Prostate gland (tissue), 2 donors: ENCODE data around the gene NT5DC1.

Experiments used
- CTCF ChIP-seq, 4 experiments: fragments of 200-600 bp in 2 of 4; fragments of 450-650 bp in 2 of 4; sonication (generic) in 2 of 4; IDR thresholded peaks; 1 replicate in 3 of 4; 2 replicates in 1 of 4; pipeline ENCODE4 v1.5.1; 2016 to 2019; ENCODE audit warnings: antibody characterized with exemption in 4 of 4, mild to moderate bottlenecking in 2 of 4, moderate library complexity in 2 of 4
- POLR2A ChIP-seq: fragments of 450-650 bp; IDR thresholded peaks from one replicate; pipeline ENCODE4 v1.6.1; 2016; ENCODE audit warnings: antibody characterized with exemption, mild to moderate bottlenecking
- POLR2AphosphoS5 ChIP-seq: sonication (generic); formaldehyde crosslinking; IDR thresholded peaks from one replicate; pipeline ENCODE4 v1.6.1; 2017; ENCODE audit warnings: antibody characterized with exemption

DNA sequence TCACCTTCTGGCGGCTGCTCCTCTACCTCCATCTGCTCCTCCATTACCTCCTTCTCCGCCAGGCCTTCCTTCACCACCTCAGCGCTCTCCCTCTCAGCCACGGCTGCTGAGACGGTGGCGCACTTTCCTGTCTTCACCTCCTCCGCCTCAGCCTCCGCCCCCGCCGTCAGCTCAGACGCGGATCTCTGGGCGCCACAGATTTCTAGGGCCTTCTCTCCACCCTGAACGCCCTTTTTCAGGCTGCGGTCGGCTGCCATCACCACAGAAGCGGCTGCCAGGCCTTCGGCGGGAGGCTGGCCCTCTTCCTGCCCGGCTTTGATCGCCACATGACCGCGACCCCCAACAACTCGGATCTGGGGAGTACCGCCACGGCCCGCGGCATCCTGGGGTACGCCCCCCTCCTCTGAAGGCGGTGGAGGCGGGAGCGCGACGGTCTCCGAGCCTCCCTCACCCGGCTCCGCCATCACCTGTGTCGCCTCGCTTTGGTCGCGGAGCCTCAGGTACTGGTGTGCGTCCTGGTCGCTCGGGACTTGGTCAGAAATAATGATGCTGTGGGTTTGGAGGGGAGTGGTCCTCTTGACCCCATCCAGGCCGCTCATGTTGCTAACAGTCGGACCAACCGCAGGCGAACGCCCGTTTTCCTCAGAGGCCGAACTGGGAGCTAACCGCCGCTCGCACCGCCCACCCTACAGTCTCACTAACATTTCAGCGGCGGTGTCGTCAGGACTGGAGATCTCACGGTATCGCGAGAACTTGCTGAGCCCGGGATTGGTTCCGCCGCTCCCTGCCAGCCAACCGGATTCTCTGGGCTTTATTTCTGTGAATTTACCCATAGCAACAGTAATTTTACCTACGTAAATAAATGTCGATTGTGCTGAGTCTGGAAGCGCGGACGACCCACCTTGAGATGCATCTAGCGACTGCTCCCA is 178.8 kb downstream of the NT5DC1 start, which contains the start of gene TSPYL1:
- TF ChIP-seq CTCF (IDR thresholded peaks at IDR 0.05) = no peak
- TF ChIP-seq POLR2AphosphoS5 = peak; percentile 98
- TF ChIP-seq POLR2A = peak; percentile 98
